Peyer's patch (tissue), 4 donors: ENCODE results near the gene TCF7L1.

Experiments used
- CTCF ChIP-seq, 6 experiments: fragments of 450-650 bp in 4 of 6; fragments of 200-600 bp in 2 of 6; sonication (generic) in 1 of 6; IDR thresholded peaks; one replicate each; pipeline ENCODE4 v1.5.1; 2017 to 2019; ENCODE audit warnings: antibody characterized with exemption in 6 of 6, mild to moderate bottlenecking in 3 of 6, moderate library complexity in 1 of 6
- POLR2A ChIP-seq, 2 donors: fragments of 450-650 bp; IDR thresholded peaks; one replicate each; pipeline ENCODE4 v1.5.1; 2017; ENCODE audit warnings: antibody characterized with exemption in 2 of 2, mild to moderate bottlenecking in 2 of 2, moderate library complexity in 2 of 2

DNA sequence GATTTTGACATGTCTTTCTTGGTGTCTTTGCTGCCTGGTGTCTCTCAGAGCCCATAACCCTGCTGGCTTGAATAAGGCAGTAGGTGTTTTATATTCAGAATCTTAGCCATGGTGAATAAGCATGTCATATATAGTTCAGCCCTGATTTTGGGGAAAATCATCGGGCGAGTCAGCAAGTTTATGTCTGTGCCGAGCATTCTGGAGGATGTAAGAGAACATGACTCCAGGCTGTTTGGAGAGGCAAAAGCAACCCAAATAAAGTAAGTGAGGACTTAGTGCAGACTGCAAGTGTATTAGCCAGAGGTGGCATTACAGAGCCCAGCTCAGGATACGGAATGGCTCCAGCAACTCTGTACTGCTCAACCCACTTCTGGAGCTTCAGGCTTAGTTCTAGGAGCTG is 50.3 kb downstream of the TCF7L1 start:
- TF ChIP-seq CTCF (IDR thresholded peaks at IDR 0.05) (no peak), POLR2A (IDR thresholded peaks at IDR 0.05) (no peak)
